Measurements from ENCODE around the gene GART.

GART gene

DNA sequence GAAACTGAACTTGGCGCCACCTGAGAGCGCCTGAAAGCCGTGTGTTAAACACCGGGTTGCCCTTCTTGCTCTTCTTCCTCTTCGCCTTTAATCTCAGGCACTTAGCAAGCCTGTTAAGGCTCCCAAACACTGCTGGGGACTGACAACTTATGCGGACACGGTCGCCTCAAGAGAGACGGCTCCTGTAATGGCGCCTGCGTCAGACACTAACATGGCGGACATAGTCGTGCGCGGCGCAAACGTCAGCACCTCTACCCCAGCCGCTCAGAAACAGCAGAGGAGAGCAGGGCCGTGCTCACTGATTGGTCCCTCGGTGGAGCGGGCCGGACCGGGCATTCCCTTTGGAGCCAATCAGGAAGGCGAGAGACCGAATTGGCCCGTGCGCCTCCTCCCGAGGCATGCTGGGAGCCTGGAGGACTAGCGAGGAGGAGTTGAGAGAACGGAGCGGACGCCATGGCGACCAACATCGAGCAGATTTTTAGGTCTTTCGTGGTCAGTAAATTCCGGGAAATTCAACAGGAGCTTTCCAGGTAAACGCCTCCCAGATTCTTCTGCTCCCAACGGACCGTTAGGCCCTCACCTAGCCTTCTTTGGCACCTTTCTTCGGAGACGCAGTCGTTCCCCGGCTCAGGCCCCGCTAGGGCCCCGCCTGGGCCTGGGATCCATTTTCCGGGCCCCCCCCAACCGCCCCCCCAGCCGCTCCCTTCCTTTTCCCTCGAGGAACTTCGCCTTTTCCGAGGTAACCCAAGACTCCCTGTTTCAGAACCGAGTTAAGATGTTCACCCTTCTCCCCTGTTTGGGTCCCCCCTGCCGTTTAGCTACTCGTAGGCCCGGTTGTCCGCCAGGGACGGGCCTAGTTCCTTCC, 955 bp upstream of the GART start, which contains the start of gene SON:
Gene SON (plus strand): TSS at position 399 of the 865 bp plus-strand sequence. CDS start 55 bp downstream, at position 454.
- TF ChIP-seq, protein P1, sequence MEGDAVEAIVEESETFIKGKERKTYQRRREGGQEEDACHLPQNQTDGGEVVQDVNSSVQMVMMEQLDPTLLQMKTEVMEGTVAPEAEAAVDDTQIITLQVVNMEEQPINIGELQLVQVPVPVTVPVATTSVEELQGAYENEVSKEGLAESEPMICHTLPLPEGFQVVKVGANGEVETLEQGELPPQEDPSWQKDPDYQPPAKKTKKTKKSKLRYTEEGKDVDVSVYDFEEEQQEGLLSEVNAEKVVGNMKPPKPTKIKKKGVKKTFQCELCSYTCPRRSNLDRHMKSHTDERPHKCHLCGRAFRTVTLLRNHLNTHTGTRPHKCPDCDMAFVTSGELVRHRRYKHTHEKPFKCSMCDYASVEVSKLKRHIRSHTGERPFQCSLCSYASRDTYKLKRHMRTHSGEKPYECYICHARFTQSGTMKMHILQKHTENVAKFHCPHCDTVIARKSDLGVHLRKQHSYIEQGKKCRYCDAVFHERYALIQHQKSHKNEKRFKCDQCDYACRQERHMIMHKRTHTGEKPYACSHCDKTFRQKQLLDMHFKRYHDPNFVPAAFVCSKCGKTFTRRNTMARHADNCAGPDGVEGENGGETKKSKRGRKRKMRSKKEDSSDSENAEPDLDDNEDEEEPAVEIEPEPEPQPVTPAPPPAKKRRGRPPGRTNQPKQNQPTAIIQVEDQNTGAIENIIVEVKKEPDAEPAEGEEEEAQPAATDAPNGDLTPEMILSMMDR (IDR thresholded peaks at IDR 0.05; ENCODE audit: low read depth, low read length, missing control alignments): no peak
- peak within 1 kb of the TSS; percentile 78 for H3K4me3 ChIP-seq (ENCODE audit: low read depth, low read length)
- DNase-seq (ENCODE audit: low read depth): peak; percentile 98
- in situ Hi-C loops (cut with HindIII; ENCODE audit: low sequenced_read_pairs): no loop called here

DNA sequence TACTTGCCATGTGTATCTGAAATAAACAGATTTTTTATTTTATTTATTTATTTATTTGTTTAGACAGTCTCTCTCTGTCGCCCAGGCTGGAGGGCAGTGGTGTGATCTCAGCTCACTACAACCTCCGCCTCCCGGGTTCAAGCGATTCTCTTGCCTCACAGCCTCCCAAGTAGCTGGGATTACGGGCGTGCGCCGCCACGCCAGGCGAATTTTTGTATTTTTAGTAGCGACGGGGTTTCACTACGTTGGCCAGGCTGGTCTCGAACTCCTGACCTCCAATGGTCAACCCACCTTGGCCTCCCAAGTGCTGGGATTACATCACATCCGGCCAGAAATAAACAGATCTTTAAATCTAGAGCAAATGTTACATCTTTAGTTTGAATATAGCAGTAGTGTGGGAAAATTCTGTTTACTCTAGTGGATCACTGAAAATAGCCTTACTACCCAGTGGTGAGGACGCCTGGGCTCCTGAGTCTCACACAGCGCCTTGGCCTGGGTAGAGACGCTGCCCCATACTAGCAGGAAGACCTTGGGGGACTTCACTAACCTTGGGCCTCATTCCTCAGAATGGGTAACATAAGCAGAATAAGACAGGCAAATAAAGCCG, 709 bp downstream of the GART start:
- in situ Hi-C loops (cut with HindIII; ENCODE audit: low sequenced_read_pairs): no loop called here
- peak overlapping the region; percentile 78 for H3K4me3 ChIP-seq (ENCODE audit: low read depth, low read length)
- TF ChIP-seq, protein P1 (IDR thresholded peaks at IDR 0.05; ENCODE audit: low read depth, low read length, missing control alignments): no peak
- DNase-seq (ENCODE audit: low read depth): no peak

DNA sequence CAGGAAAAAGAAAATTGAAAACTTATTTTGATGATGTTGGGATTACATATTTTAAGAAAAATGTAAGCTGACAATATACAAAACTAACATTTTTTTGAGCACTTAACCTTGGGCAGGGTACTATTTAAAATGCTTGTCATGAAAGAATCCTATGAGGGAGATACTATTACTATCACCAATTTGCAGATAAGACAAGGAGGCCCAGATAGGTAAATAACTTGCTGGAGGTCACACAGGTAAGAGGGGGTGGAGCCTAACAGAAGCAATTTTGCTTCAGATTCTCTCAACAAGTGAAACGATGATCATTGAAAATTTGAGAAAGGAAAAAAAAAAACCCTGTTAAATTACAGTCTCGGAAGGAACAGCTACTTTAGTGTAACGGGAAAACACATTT, 1.2 kb downstream of the GART start:
- no peak for DNase-seq (ENCODE audit: low read depth)
- in situ Hi-C loops (cut with HindIII; ENCODE audit: low sequenced_read_pairs): no loop called here
- H3K4me3 ChIP-seq (ENCODE audit: low read depth, low read length): peak overlapping the region; percentile 78
- TF ChIP-seq, protein P1 (IDR thresholded peaks at IDR 0.05; ENCODE audit: low read depth, low read length, missing control alignments): no peak

DNA sequence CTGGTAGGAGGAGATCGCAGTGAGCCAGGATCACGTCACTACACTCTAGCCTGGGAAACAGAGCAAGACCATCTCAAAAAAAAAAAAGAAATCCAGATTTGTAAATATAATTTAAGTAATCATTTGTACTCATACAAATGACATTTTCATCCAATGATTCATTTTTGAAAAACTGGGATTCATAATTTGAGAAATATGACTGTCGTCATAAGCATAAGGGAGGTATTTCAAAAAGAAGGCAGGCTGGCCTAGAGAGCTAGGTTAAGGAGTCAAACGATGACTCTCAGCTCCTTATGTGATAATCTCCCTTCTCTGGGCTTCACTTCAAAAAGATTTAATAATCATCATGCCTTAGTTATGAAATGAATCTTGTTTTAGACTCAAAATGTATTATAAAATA, 2.3 kb downstream of the GART start:
- TF ChIP-seq, protein P1 (IDR thresholded peaks at IDR 0.05; ENCODE audit: low read depth, low read length, missing control alignments): no peak
- no peak overlapping the region for H3K4me3 ChIP-seq (ENCODE audit: low read depth, low read length)
- no peak for DNase-seq (ENCODE audit: low read depth)
- in situ Hi-C loops (cut with HindIII; ENCODE audit: low sequenced_read_pairs): no loop called here

DNA sequence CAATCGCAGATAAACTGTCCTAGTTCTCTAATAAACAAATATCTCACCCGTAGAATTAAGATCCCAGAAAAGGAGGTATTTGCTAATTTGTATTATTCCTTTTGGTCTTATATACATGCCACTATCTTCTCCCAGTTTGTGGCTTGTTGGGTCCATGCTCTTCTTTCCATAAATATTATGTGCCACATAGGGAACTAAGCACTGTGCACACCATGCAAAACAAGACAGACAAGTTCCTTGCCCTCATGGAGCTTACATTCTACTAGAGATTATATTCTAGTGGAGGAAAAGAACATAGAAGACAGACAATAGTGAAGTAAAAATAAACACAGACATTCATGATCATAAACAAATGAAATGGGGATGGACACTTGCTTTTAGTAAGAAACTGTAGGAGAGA, 4.7 kb downstream of the GART start:
- no peak overlapping the region for H3K4me3 ChIP-seq (ENCODE audit: low read depth, low read length)
- TF ChIP-seq, protein P1 (IDR thresholded peaks at IDR 0.05; ENCODE audit: low read depth, low read length, missing control alignments): no peak
- in situ Hi-C loops (cut with HindIII; ENCODE audit: low sequenced_read_pairs): no loop called here
- DNase-seq (ENCODE audit: low read depth): no peak

DNA sequence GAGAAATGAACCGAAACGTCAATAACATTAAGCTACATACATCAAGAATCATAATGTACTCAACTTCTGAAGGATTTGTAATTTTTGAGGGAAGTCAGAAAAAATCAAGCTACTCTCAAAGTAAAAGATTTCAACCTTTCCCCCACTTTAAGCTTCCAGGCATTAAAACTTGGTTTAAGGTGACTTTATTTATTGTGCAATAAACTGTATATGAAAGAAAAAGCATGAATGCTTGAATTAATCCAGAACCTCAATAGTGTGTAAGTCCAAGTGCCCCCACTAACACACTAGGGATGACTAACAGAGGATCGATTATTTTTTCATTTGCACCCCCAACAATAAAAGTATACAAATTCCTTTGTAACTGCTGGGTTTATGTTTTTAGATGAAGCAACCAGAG, 10.9 kb downstream of the GART start:
- H3K4me3 ChIP-seq (ENCODE audit: low read depth, low read length): no peak overlapping the region
- DNase-seq (ENCODE audit: low read depth): no peak
- TF ChIP-seq, protein P1 (IDR thresholded peaks at IDR 0.05; ENCODE audit: low read depth, low read length, missing control alignments): no peak
- in situ Hi-C loops (cut with HindIII; ENCODE audit: low sequenced_read_pairs): no loop called here

All from astrocyte of the cerebellum (primary cell).